ENCODE results near the gene SLC20A1.

The SLC20A1 gene

DNA sequence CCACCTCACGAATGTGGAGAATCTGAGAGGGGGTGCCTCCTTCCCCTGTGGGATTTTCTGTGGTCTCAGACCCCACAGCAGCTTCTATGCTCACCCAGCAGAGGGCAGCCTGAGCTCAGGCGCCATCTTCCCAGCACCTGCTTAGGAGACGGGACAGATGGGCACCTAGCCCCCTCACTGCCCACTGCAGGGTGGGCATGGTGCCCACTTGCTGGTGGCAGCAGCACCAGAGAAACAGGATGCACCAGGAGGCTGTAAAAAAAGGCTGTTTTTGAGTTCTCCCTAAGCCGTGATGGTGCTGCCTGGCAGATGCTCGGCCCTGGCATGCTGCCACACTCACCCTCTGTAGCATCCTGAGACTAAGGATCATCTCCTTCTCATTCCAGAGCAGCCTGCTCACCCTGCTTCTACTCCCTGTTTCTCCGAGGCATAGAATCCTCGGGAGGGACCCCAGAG lies 19.1 kb upstream of the SLC20A1 start:
- peak; percentile 28 for DNase-seq (ENCODE audit: low read depth, low spot score)

DNA sequence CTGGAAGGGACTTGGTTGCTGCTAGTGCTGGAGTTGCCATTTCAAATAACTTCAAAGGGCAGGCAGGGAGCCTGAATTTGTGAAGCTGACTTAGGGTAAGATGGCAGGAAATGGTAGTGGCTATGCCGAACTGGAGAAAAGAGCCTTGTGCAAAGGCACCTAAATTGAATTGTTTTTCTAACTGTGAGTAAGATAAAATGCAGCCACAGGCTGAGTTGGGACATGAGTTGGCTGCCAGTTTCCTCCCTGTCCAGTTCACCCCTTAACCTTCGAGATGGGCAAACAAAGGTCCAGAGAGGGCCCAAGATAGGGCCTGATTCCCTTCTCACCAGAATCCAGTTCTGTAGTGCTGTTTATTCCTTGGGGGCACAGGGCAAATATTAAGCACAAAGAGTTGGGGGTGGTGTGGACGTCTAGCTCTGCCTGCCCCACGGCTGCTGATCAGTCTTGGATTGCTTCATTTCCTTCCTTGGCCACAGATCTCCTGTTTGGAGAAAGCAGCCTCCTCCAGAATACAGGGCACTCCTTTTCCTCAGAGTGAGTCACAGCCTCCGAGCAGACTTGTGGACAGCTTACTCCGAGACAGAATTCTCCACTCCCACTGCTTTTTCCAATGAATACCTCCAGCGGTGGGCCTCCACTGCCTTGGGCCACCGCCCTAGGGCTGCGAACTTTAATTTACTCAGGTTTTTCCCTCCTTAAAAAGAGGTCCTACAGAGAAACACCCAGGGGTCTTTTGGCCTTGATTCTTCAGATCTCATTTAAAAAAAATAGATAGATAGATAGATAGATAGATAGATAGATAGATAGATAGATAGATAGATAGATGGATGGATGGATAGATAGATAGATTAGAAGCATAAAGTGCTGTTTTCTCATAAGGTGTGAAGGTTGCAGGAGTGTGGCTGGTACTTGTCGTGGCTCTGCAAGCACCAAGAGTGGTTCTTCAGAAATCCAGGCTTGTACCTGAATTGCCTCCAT lies 18.4 kb upstream of the SLC20A1 start:
- no peak for DNase-seq (ENCODE audit: low read depth, low spot score)

DNA sequence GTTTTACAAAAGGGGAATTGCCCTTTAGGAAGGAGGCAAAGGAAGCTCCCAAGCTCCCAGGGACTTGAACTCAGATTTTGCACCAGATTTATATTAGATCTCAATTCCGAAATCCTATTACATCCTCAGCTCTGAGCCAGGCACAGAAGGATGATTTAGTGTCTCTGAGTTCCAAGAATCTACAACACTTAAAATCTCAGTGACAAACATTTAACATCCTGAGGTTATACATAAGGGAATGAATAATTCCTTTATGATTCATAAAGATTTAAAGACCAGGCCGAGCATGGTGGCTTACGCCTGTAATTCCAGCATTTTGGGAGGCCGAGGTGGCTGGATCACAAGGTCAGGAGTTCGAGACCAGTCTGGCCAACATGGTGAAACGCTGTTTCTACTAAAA lies 16.5 kb upstream of the SLC20A1 start:
- no peak for DNase-seq (ENCODE audit: low read depth, low spot score)

DNA sequence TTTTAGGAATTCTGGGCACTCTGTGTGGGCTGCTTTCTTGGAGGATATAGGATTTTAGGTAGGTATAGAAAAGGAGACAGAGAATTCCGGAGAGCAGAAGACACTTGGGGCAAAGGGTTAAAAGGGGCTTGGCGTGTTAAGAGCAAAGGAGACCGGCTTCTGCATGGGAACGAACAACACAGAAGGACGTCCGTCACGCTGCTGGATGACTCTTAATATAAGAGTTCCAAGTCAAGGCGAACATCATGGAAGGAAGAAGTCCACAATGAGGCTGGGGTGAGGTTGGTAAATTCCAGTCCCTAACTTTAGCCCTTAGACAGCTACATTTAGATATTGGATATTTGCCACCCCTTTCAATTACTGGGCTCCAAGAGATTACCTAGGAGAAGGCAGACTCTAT lies 15.9 kb upstream of the SLC20A1 start:
- no peak for DNase-seq (ENCODE audit: low read depth, low spot score)

DNA sequence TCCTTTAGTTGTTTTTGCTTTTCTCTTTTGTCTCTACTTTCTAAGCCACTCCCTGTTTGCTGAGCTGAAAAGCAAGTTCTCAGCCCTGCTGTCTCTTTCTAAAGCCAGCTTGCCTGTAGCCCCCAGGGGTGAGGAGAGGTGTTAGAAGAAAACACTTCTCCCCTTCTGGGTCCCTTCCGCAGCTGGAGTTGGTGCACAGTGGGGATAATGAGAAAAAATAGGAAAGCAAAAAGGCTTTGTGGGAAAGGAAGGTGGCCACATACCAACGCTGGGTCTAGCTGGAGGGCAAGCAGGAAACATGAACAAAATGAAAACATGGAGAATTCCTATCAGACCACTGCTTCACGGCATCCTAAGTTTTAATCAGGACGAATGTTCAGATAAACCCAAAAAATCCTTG lies 15.5 kb upstream of the SLC20A1 start:
- no peak for DNase-seq (ENCODE audit: low read depth, low spot score)

DNA sequence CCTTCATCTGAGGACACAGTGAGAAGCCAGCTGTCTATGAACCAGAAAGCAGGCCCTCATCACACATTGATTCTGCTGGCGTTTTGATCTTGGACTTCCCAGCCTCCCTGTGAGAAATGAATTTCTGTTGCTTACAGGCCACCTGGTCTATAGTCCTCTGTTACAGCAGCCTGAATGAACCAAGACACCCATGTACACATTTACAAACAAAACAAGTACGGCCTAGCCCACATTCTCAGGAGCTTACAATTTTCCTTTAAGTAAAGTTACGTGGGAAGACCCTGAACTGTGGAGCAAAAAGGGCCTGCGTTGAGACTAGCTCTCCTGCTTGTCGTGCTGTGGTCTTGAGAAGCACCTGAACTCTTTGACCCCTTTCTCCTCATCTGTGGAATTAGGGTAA lies 12.0 kb upstream of the SLC20A1 start:
- DNase-seq (ENCODE audit: low read depth, low spot score), result no peak

DNA sequence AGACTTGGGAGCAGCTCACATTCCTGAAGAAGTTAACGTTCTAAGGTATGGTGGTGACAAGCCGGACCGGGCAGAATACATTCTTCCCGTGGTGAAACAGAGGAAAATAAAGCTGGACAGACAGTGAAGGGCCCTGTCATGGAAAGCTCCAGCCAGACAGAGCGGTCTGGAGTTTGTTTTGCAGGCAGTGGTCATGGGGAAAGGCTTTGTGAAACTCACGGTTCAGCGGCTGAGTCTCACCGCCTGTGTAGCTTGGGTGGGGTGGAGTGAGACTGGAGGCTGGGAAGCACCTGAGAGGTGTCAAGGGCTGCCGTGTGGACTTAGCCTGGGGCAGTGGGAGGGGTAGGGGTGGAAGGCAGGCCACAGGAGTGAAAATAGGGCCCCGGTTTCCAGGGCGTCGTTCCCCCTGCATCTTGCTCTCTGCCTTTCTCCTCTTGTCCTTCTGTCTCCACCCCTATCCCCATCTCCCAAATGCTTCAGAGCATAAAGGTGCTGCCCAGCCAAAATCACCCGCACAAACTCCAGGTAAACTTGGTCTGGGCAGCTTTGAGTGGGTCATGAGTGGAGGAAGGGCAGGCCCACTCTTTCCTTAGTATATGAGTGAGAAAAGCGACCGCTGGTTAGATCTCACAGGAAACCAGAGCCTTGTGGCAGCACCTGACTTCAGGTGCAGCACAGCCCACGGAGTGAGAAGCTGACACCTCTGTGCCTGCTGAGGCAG lies 11.4 kb upstream of the SLC20A1 start:
- no peak for DNase-seq (ENCODE audit: low read depth, low spot score)

DNA sequence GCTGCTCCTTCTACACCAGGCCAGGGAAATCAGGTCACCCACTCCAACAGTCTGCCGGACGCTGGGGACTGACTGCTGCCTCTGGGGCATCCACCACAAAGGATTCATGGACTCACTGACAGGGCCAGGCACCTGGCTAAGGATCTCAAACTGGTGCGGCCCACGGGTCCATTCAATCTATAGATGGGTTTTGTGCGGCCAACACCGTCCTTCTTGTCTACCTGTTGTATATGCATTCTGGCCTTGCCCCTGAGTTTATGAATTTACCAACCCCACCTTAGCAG lies 10.9 kb upstream of the SLC20A1 start:
- DNase-seq (ENCODE audit: low read depth, low spot score), result no peak

DNA sequence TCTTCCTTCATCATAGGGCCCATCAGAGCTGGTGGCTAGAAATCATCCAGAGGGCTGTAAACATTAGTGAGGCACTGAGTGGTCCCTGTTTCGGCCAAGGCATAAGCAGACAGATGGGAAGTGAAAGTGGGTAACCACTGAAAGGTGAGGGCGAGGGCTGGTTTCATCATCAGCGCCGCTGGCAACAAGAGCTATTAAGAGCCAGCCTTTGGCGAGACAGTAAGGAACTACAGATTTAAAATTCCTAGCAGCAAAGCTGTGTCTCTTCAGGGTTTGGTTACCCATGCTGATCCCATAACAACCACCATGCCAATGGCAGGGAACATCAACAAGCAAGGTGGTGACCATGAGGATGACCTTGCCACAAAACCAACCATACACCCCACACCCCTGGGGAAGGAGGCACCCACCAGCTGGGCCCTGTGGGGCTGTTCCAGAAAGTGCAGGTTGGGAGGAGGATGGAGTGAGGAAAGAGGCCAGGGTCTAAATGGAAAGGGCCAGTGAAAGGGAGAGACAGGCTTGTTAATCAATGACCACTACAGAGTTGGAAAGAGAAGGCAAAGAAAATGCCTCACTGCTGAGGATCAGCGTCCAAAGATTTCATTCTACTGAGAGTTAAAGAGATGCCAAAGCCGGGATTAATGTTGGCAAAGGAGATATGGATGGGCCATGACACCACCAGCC lies 9.0 kb upstream of the SLC20A1 start:
- DNase-seq (ENCODE audit: low read depth, low spot score), result no peak

DNA sequence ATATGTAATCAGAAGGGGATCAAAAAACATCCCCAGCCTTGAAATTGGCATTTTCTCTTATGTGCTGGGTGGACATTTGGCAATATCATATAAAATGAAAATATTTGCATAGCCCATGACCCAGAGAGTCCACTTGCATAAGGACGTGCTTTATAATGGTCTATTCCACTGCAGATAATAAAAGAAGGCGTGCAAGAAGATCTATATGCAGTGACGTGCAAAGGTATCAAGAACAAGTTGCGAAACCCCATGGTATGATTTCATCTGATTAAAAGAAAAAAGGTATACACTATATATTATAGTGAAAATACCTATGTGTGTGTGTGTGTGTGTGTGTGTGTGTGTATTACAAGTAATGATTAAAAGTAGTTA lies 8.5 kb upstream of the SLC20A1 start:
- no peak for DNase-seq (ENCODE audit: low read depth, low spot score)

DNA sequence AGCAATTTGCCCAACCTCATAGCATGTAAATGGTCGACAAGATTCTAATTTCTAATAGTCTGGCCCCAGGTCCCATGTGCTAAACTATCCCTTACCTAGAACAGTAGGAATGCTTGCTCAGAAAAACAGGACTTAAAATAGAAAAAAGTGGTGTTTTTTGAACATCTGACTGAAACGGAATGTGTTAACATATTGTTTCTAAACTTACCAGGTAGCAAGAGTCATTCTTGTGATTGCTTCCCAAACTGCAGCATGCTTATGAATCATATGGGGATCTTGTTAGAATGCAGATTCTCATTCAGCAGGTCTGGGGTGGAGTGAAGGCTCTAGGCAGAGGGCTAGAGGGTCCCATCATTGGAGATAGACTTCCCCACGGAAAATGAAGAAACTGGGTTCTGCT lies 5.8 kb upstream of the SLC20A1 start:
- no peak for DNase-seq (ENCODE audit: low read depth, low spot score)

DNA sequence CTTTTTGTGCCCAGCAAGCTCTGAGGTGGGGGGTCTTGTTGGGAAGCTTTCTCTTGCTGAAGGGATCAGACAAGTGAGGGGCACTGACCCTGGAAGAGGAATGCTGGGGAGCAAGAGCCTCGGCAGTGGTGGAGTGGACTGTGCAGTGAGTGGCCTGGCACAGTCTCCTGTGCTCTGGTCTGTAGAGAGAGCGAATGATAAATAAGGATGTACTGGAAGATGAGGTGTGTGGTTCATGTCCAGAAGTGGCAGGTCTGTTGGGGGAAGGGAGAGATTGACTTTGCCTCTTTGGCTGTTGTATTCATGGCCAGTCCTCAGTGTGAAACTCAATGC lies 5.3 kb upstream of the SLC20A1 start:
- DNase-seq (ENCODE audit: low read depth, low spot score), result no peak

DNA sequence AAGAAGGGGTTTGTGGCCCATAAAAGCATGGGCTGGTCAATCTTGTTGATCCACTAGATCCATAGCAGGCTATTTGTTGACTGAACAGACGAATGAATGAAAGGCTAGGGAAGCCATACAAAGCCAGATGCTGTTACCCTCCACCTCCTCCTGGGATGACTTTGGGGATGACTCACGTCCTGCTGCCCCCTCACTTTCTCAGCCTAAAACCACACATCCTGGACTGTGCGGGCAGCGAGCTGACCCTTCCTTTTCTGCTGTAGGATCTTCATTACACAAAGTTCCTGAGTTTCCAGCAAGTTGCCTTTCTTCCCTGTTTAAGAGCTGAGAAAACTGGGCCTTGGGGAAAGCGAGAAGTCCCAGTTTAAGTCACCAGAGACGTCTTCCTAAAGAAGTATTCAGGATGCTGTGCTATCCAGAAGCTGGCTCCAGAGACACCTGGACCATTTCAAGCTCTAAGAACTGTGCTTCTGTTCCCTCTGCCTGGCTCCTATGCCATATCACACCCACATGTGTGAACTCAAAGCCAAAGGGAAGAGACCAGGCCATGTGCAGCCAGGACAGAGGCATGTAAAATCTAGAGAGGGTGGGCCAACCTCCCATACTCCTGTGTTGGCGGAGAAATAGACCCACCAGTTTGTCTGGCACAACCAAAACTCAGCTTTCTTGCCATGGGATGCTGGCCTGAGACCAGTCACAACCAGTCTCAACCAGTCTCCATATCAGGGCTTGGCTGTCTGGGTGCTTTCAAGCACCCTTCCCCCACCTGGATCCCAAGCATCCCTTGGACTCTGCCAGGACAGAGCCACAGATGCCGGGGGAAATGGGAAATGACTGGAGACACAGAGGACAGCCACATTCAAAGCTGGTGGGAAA lies 4.7 kb upstream of the SLC20A1 start:
- no peak for DNase-seq (ENCODE audit: low read depth, low spot score)

DNA sequence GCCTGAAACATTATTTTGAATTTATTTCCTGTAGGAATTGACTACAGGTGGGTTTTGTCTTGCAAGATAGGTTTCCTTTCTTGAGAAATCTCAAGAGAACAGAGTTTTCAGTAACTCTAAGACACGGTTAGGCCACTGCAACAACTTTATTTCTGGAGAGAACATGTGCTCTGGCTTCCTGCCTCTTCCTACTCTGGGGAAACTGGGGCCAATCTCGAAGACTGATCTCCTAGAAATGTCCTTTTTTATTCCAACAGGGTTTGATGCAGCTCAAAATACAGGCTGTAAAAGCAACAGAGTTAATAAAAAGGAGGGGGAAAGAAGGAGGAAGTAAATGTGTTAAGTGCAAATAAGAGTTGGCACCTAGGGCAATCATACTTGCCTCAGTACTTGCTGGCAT lies 4.0 kb upstream of the SLC20A1 start:
- DNase-seq (ENCODE audit: low read depth, low spot score), result no peak

DNA sequence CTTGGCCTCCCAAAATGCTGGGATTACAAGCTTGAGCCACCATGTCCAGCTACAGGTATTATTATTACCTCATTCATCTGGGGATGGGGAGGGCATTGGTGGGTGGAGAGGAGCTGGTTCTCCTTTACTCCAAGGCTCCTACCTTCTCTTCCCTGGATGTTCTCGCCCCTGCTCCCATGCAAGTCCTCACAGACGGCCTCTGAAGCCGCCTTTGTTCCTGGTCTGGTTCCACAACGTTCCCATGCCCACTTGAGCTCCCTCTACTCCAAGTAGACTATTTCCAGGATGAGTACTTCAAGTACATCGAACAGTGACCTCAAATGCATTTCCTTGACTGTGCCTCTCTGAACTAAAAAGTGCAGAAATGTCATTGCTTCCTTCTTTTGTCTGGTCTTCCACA lies 3.2 kb upstream of the SLC20A1 start:
- no peak for DNase-seq (ENCODE audit: low read depth, low spot score)

DNA sequence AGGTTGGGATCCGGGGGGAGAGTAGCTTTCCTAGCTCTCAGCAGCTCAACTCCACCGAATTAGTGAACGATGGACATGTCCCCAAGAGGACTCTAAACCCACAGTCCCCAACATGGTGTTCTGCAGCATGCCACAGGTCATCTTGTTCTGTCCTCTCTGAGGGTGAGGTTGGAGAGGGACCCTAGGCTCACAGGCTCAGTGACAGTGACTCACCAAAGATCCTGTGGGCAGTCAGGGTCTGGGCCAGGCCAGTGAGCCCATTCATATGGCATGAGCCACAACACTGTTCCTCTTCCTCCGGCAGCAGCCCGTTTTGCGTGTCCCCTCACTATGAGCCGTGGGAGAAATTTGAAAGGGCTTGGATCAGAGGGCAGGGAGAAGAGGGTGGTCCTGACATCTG lies 2.8 kb upstream of the SLC20A1 start:
- no peak for DNase-seq (ENCODE audit: low read depth, low spot score)

DNA sequence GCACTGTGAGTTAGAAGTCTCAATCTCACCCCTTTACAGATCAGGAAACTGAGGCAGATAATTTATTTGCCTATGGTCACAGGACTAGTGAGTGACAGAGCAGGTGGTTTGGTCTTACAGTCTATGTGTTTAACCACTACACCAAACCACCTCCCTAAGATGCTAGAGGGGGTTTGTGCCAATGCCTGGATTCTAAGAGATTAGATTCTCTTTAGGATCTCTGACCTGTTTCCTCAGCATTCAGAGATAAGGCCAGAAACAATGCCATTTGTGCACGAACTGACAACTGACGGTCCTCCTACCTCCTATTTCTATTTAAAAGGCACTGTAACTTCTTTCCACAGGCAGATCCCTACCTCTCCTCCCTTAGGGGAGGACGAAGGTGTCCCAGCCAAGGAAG lies 2.3 kb upstream of the SLC20A1 start:
- no peak for DNase-seq (ENCODE audit: low read depth, low spot score)

DNA sequence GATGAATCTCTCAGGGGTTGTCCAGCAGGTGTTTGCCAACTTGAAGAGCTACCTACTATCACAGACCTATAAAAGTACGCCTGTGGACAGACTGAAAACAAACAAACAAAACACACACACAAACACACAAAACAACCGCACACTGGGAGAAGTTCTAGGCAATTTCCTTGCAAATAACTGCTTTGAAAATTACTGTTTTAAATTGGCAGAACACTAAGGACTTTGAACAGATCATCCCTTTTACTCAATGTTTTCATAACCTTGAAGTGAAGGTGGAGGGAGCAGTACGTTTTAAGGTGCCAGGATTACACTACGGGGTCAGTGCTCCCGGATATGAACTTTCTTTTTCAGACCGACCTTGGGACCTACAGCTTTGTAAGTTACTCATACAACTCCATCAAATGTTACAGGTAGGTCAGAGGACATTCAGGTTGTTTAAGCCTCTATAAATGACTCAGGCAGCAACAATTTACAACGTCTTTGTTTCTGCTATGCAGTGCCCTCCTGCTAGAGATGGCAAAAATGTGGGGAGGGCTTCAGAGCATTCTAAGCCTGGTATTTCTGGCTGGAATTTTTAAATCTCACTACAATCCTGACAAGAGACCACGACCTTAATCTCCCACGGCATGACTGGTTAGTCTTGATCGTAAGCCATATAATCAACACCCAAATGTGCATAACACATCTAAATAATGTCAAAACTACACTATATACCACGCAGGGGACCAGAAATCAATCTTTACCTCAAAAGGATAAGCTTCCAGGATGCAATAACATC lies 1.4 kb upstream of the SLC20A1 start:
- DNase-seq (ENCODE audit: low read depth, low spot score), result no peak

DNA sequence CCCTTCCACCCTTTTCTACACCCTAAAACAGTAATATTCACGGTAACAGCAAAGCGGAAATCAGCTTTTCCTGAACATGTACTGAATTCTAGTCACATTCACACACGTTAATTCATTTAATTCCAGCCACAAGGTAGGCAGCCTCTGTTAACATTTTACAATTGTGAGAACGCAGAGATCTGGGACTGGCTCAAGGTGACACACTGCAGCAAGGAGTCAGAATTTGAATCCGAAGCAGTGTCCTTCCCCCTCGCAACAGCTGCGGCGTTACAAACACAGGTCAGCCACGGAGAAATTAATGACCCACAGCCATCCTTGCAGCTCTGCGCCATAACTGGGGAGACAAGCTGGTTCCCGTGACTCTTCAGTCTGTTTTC lies 818 bp upstream of the SLC20A1 start:
- no peak for DNase-seq (ENCODE audit: low read depth, low spot score)

DNA sequence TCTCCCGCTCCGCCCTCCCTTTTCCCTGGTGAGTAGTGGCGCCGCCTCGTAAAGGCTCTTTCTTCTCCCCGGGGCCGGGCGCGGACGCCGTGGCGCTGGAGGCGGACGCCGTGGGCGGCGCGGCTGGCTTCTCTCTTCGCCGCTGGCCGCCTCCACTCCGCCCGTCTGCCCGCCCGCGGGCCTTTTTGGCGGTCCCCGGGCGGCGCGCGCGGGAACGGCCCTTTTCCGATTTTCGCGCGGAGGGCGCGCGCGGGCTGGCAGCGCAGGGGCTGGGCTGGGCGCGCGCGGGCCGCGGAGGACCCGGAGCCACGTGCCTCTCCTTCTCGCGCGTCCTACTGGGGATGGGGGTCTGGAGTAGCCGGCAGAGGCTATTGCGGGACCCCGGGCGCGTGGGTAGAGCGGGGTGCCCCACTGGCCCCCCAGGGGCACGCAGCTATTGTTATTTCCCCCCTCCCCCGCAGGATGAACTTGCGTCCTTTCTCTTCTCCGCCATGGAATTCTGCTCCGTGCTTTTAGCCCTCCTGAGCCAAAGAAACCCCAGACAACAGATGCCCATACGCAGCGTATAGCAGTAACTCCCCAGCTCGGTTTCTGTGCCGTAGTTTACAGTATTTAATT lies 472 bp downstream of the SLC20A1 start:
- peak; percentile 20 for DNase-seq (ENCODE audit: low read depth, low spot score)

Measured in activated CD4-positive, CD25-positive, alpha-beta regulatory T cell treated with anti-CD3 and anti-CD28 coated beads, Interleukin-2, amount 50 U/mL, for 16 hours (primary cell).